Posterior cingulate gyrus (tissue), 11 donors: ENCODE measurements around the gene PPP6C.
"Not testable (repeated sequence)": the region's sequence is repeated elsewhere in the genome, so short reads cannot be mapped to it uniquely, and the experiment has no call there.

Experiments
- DNase-seq, 10 donors: peaks; one replicate each; pipeline versions ENCODE4 v3.0.0 to v3.0.0-alpha.2; 2020 to 2021; ENCODE audit warnings: mixed read lengths in 3 of 10
- intact Hi-C: fragments of 100-400 bp; cut with DNase I; formaldehyde crosslinking; loops from one replicate; pipeline ENCODE4 v1.15.1; 2023

PPP6C gene

GRCh38 chr9:125189361-125190289, at the start of gene PPP6C:
Gene PPP6C, minus strand, starts transcription at chr9:125189803. Its CDS starts 85 bp downstream, at chr9:125189718.
- intact Hi-C loops: loop anchor here (1.0 kb wide), 1 partner anchor 52 kb away; the partner anchor contains the start of gene HSPA5
- DNase-seq: peak; percentile 97 to 100 (median 98)

GRCh38 chr9:125238915-125239446, 49.4 kb upstream of the PPP6C start:
- no peak for DNase-seq
- intact Hi-C loops: no loop called here

GRCh38 chr9:125238127-125238914, 48.7 kb upstream of the PPP6C start:
- intact Hi-C loops: no loop called here
- DNase-seq: no peak

- DNase-seq, intact Hi-C loops: not testable (repeated sequence)
These were observed 47.0 kb upstream of the PPP6C start for GRCh38 chr9:125236520-125237159.

- intact Hi-C loops: no loop called here
These were observed 46.4 kb upstream of the PPP6C start for GRCh38 chr9:125235804-125236519.

GRCh38 chr9:125234099-125234498, 44.5 kb upstream of the PPP6C start:
- intact Hi-C loops, DNase-seq: not testable (repeated sequence)

More at GRCh38 chr9:125235804-125236519, 46.4 kb upstream of the PPP6C start:
- no peak for DNase-seq

GRCh38 chr9:125233678-125234077, 44.1 kb upstream of the PPP6C start:
- peak in 1 of 10 donors; percentile 16 for DNase-seq
- intact Hi-C loops: no loop called here

- DNase-seq: peak in 3 of 10 donors; percentile 17 to 80 (median 34)
- intact Hi-C loops: no loop called here
These were observed 38.2 kb upstream of the PPP6C start for GRCh38 chr9:125227761-125228160.

- peak in 2 of 10 donors; percentile 6 to 21 for DNase-seq
- intact Hi-C loops: not testable (repeated sequence)
These were observed 35.3 kb upstream of the PPP6C start for GRCh38 chr9:125224858-125225257.

GRCh38 chr9:125218621-125219020, 29.0 kb upstream of the PPP6C start:
- intact Hi-C loops: no loop called here
- peak in 1 of 10 donors; percentile 5 for DNase-seq

GRCh38 chr9:125214186-125214585, 24.6 kb upstream of the PPP6C start:
- intact Hi-C loops: no loop called here
- peak in 1 of 10 donors; percentile 1 for DNase-seq

- intact Hi-C loops: no loop called here
- peak in 1 of 10 donors; percentile 30 for DNase-seq
These were observed 14.9 kb upstream of the PPP6C start for GRCh38 chr9:125204477-125204876.

- intact Hi-C loops: no loop called here
These were observed 13.4 kb upstream of the PPP6C start for GRCh38 chr9:125202846-125203618.

GRCh38 chr9:125200216-125201047, 10.8 kb upstream of the PPP6C start, which contains the start of gene RABEPK:
Gene RABEPK, plus strand, starts transcription at chr9:125200542. Its CDS starts 2,472 bp downstream, at chr9:125203014.
- intact Hi-C loops: loop anchor here (2.0 kb wide), 1 partner anchor 40 kb away; the partner anchor contains the start of gene HSPA5
- peak; percentile 79 to 98 (median 90) for DNase-seq

More at GRCh38 chr9:125202846-125203618, 13.4 kb upstream of the PPP6C start:
- peak in 1 of 10 donors; percentile 8 for DNase-seq

- DNase-seq: not testable (repeated sequence)
- intact Hi-C loops: loop anchor here (5.0 kb wide), 1 partner anchor 253 kb away; the partner anchor contains the start of gene GOLGA1
These were observed 6.0 kb upstream of the PPP6C start for GRCh38 chr9:125195591-125195990.

- DNase-seq: peak in 1 of 10 donors; percentile 28
- intact Hi-C loops: not testable (repeated sequence)
These were observed 4.9 kb upstream of the PPP6C start for GRCh38 chr9:125194466-125194865.

GRCh38 chr9:125190361-125190801, 778 bp upstream of the PPP6C start:
- DNase-seq: peak in 1 of 10 donors; percentile 46
- intact Hi-C loops: no loop called here
